ENCODE data around the gene KCNS3. TPM values are rescaled to one million over a fixed set of nuclear protein-coding genes. Genes with fewer than 3 reads are reported as not detected.

Gene KCNS3
- total RNA-seq, 1 experiment from 2014 or later: 0.20 TPM

GRCh38 chr2:17972991-17973390 lies 94.5 kb downstream of the KCNS3 start:
- no peaks in the 10 kb centered on the region for H3K4me1 Mint-ChIP-seq (ENCODE audit: low read depth, unreplicated experiment)
- no peaks in the 10 kb centered on the region for H3K36me3 ChIP-seq (ENCODE audit: control insufficient read depth, insufficient read depth, low read length)
- BruUV-seq (replicated peaks): no TSS peak
- H3K4me1 ChIP-seq: no peaks in the 10 kb centered on the region
- H3K4me3 Mint-ChIP-seq (ENCODE audit: unreplicated experiment): no peak overlapping the region
- H3K36me3 Mint-ChIP-seq (ENCODE audit: insufficient read depth, unreplicated experiment): no peaks in the 10 kb centered on the region
- no peak overlapping the region for H3K4me3 ChIP-seq (ENCODE audit: low read depth, low read length)
- peaks cover 8% of the 10 kb centered on the region for H3K27me3 Mint-ChIP-seq (ENCODE audit: insufficient read depth, unreplicated experiment)
- POLR2A ChIA-PET: no interaction called here
- no peaks in the 10 kb centered on the region for H3K9me3 ChIP-seq
- no peaks in the 10 kb centered on the region for H3K9me3 Mint-ChIP-seq (ENCODE audit: unreplicated experiment)
- DNase-seq: no peak
- H3K27ac Mint-ChIP-seq (ENCODE audit: unreplicated experiment): no peak overlapping the region
- no peaks in the 10 kb centered on the region for H3K27me3 ChIP-seq (replicated peaks; ENCODE audit: control insufficient read depth, insufficient read depth, low read length)
- TF ChIP-seq, protein P1, sequence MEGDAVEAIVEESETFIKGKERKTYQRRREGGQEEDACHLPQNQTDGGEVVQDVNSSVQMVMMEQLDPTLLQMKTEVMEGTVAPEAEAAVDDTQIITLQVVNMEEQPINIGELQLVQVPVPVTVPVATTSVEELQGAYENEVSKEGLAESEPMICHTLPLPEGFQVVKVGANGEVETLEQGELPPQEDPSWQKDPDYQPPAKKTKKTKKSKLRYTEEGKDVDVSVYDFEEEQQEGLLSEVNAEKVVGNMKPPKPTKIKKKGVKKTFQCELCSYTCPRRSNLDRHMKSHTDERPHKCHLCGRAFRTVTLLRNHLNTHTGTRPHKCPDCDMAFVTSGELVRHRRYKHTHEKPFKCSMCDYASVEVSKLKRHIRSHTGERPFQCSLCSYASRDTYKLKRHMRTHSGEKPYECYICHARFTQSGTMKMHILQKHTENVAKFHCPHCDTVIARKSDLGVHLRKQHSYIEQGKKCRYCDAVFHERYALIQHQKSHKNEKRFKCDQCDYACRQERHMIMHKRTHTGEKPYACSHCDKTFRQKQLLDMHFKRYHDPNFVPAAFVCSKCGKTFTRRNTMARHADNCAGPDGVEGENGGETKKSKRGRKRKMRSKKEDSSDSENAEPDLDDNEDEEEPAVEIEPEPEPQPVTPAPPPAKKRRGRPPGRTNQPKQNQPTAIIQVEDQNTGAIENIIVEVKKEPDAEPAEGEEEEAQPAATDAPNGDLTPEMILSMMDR (IDR thresholded peaks at IDR 0.05; ENCODE audit: insufficient read depth in 1 of 2, low read depth in 1 of 2, low read length in 1 of 2, severe bottlenecking in 1 of 2, unreplicated experiment in 1 of 2): no peak
- intact Hi-C loops (cut with micrococcal nuclease; ENCODE audit: unreplicated experiment): loop anchor here (10.0 kb wide), 1 partner anchor 402 kb away; no protein-coding TSS in a partner anchor
- CTCF ChIA-PET: no interaction called here

DNA sequence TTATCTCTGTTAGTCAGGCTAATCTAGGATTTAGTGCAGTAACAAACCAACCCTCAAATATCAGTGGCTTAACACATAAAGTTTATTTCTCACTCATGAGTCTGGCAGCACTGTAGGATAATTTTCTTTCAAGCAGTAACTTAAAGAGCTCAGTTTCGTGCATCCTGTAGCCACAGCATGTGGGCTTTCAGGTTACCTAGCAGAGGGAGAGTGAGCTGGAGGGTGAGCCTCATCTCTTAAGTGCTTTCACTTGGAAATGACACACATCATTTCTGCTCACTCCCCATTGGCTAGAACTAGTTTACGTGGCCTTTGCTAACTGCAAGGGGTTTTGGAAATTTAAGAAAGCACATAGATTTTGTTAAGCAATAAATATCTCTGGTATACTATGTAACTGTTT lies 96.9 kb downstream of the KCNS3 start:
- TF ChIP-seq, protein P1 (IDR thresholded peaks at IDR 0.05; ENCODE audit: insufficient read depth in 1 of 2, low read depth in 1 of 2, low read length in 1 of 2, severe bottlenecking in 1 of 2, unreplicated experiment in 1 of 2): no peak
- H3K4me3 ChIP-seq (ENCODE audit: low read depth, low read length): no peak overlapping the region
- Mint-ChIP-seq H3K27ac (ENCODE audit: unreplicated experiment) (no peak overlapping the region), H3K9me3 (ENCODE audit: unreplicated experiment) (no peaks in the 10 kb centered on the region), H3K36me3 (ENCODE audit: insufficient read depth, unreplicated experiment) (no peaks in the 10 kb centered on the region), H3K27me3 (ENCODE audit: insufficient read depth, unreplicated experiment) (peaks cover 3% of the 10 kb centered on the region), H3K4me3 (ENCODE audit: unreplicated experiment) (no peak overlapping the region), H3K4me1 (ENCODE audit: low read depth, unreplicated experiment) (no peaks in the 10 kb centered on the region)
- POLR2A ChIA-PET: no interaction called here
- no peaks in the 10 kb centered on the region for H3K36me3 ChIP-seq (ENCODE audit: control insufficient read depth, insufficient read depth, low read length)
- intact Hi-C loops (cut with micrococcal nuclease; ENCODE audit: unreplicated experiment): loop anchor here (10.0 kb wide), 1 partner anchor 399 kb away; no protein-coding TSS in a partner anchor
- CTCF ChIA-PET: no interaction called here
- no peaks in the 10 kb centered on the region for H3K4me1 ChIP-seq
- H3K9me3 ChIP-seq: no peaks in the 10 kb centered on the region
- DNase-seq: no peak
- H3K27me3 ChIP-seq (replicated peaks; ENCODE audit: control insufficient read depth, insufficient read depth, low read length): no peaks in the 10 kb centered on the region
- BruUV-seq (replicated peaks): no TSS peak

- intact Hi-C loops (cut with micrococcal nuclease; ENCODE audit: unreplicated experiment): loop anchor here (10.0 kb wide), 1 partner anchor 398 kb away; no protein-coding TSS in a partner anchor
- no peaks in the 10 kb centered on the region for H3K36me3 Mint-ChIP-seq (ENCODE audit: insufficient read depth, unreplicated experiment)
- no peak overlapping the region for H3K4me3 Mint-ChIP-seq (ENCODE audit: unreplicated experiment)
- TF ChIP-seq, protein P1 (IDR thresholded peaks at IDR 0.05; ENCODE audit: insufficient read depth in 1 of 2, low read depth in 1 of 2, low read length in 1 of 2, severe bottlenecking in 1 of 2, unreplicated experiment in 1 of 2): no peak
- H3K4me1 Mint-ChIP-seq (ENCODE audit: low read depth, unreplicated experiment): no peaks in the 10 kb centered on the region
- H3K27me3 Mint-ChIP-seq (ENCODE audit: insufficient read depth, unreplicated experiment): peaks cover 3% of the 10 kb centered on the region
- POLR2A ChIA-PET: no interaction called here
- CTCF ChIA-PET: no interaction called here
- Histone ChIP-seq H3K9me3 (no peaks in the 10 kb centered on the region), H3K27me3 (replicated peaks; ENCODE audit: control insufficient read depth, insufficient read depth, low read length) (no peaks in the 10 kb centered on the region), H3K4me1 (no peaks in the 10 kb centered on the region), H3K36me3 (ENCODE audit: control insufficient read depth, insufficient read depth, low read length) (no peaks in the 10 kb centered on the region), H3K4me3 (ENCODE audit: low read depth, low read length) (no peak overlapping the region)
- H3K9me3 Mint-ChIP-seq (ENCODE audit: unreplicated experiment): no peaks in the 10 kb centered on the region
- no peak overlapping the region for H3K27ac Mint-ChIP-seq (ENCODE audit: unreplicated experiment)
- BruUV-seq (replicated peaks): no TSS peak
- DNase-seq: no peak
Observed at GRCh38 chr2:17976871-17977746, 98.6 kb downstream of the KCNS3 start.
